CMK (cell line): Measurements from ENCODE around the gene KLF1.
"Not testable (repeated sequence)": the region's sequence is repeated elsewhere in the genome, so short reads cannot be mapped to it uniquely, and the experiment has no call there.

Experiments
- DNase-seq: peaks from one replicate; pipeline ENCODE4 v3.0.0-alpha.2; 2010; ENCODE audit warnings: low read depth

The KLF1 gene

GRCh38 chr19:12886969-12887747 lies at the start of gene KLF1:
TSS of gene KLF1 (minus strand) at chr19:12887201. CDS start at chr19:12887140, 61 bp downstream.
- DNase-seq, result peak; percentile 64

- no peak for DNase-seq
Measured at GRCh38 chr19:12936582-12936981, 49.6 kb upstream of the KLF1 start.

GRCh38 chr19:12935071-12935470 lies 48.1 kb upstream of the KLF1 start:
- DNase-seq, result no peak

GRCh38 chr19:12933287-12934072 lies 46.5 kb upstream of the KLF1 start, which contains the start of gene FARSA:
TSS of gene FARSA (minus strand) at chr19:12933711. CDS start at chr19:12933696, 15 bp downstream.
- DNase-seq, result peak; percentile 79

- DNase-seq, result no peak
Measured at GRCh38 chr19:12932392-12933286, 45.6 kb upstream of the KLF1 start.

- no peak for DNase-seq
Measured at GRCh38 chr19:12930002-12930645, 43.1 kb upstream of the KLF1 start.

GRCh38 chr19:12924621-12925310 lies 37.8 kb upstream of the KLF1 start:
- DNase-seq, result no peak

GRCh38 chr19:12922959-12923358 lies 36.0 kb upstream of the KLF1 start:
- no peak for DNase-seq

- DNase-seq, result no peak
Measured at GRCh38 chr19:12921047-12921446, 34.0 kb upstream of the KLF1 start.

- DNase-seq, result no peak
Measured at GRCh38 chr19:12918253-12918652, 31.3 kb upstream of the KLF1 start.

- not testable (repeated sequence) for DNase-seq
Measured at GRCh38 chr19:12915860-12916259, 28.9 kb upstream of the KLF1 start.

GRCh38 chr19:12913851-12914690 lies 27.1 kb upstream of the KLF1 start:
- DNase-seq, result peak; percentile 86

- no peak for DNase-seq
Measured at GRCh38 chr19:12913011-12913561, 26.1 kb upstream of the KLF1 start.

- no peak for DNase-seq
Measured at GRCh38 chr19:12912571-12912970, 25.6 kb upstream of the KLF1 start.

- DNase-seq, result no peak
Measured at GRCh38 chr19:12907166-12907565, 20.2 kb upstream of the KLF1 start.

- DNase-seq, result no peak
Measured at GRCh38 chr19:12899891-12900518, 13.0 kb upstream of the KLF1 start.

GRCh38 chr19:12896460-12896859 lies 9.5 kb upstream of the KLF1 start:
- DNase-seq, result no peak

- no peak for DNase-seq
Measured at GRCh38 chr19:12893582-12893981, 6.6 kb upstream of the KLF1 start.

- DNase-seq, result no peak
Measured at GRCh38 chr19:12891553-12892021, 4.6 kb upstream of the KLF1 start.
